T-cell (primary cell): ENCODE data around the gene CDK5RAP3. TPM values are rescaled to one million over a fixed set of nuclear protein-coding genes. Genes with fewer than 3 reads are reported as not detected.

Source experiments
- ATAC-seq, 4 experiments: fragments of 200-7000 bp in 3 of 4; fragments of 150-1000 bp in 1 of 4; cut with Tn5 transposase; replicated peaks in 1 of 4; 1 replicate in 3 of 4; 2 replicates in 1 of 4; pipeline ENCODE4 v1.10.0; 2021; ENCODE audit warnings: moderate library complexity in 3 of 4, mild to moderate bottlenecking in 2 of 4, moderate number of reproducible peaks in 1 of 4
- CTCF ChIA-PET, 2 donors: fragments of 300-600 bp; sonication (Branson Sonifier 250); formaldehyde crosslinking; loops; one replicate each; lab custom pipeline; 2022; ENCODE audit warnings: antibody characterized with exemption in 2 of 2; lab: Charles Lee
- POLR2A ChIA-PET, 2 donors: fragments of 300-600 bp; sonication (Branson Sonifier 250); formaldehyde crosslinking; loops; one replicate each; lab custom pipeline; 2022; ENCODE audit warnings: antibody characterized with exemption in 2 of 2; lab: Charles Lee
- DNase-seq, 35 experiments: peaks; one replicate each; pipeline versions ENCODE4 v3.0.0 to v3.0.0-alpha.2; 2013 to 2023
- H3K27ac ChIP-seq: one replicate; pipeline ENCODE4 v1.5.1; 2013; ENCODE audit warnings: low read length
- H3K27me3 ChIP-seq, 2 experiments: replicated peaks in 1 of 2; 1 replicate in 1 of 2; 2 replicates in 1 of 2; pipeline versions ENCODE4 v1.6.1 to v1.7.0; 2013; ENCODE audit warnings: low read length in 1 of 2, mixed read lengths in 1 of 2; ENCODE audit not compliant: control insufficient read depth in 2 of 2, insufficient read depth in 2 of 2; ENCODE audit errors: extremely low read depth in 1 of 2
- H3K36me3 ChIP-seq, 2 donors: 1 replicate in 1 of 2; 2 replicates in 1 of 2; pipeline versions ENCODE4 v1.6.1 to v1.7.0; 2013; ENCODE audit warnings: low read length in 1 of 2; ENCODE audit not compliant: control insufficient read depth in 2 of 2, insufficient read depth in 1 of 2; ENCODE audit errors: extremely low read depth in 1 of 2
- H3K4me1 ChIP-seq, 2 experiments: 1 replicate in 1 of 2; 2 replicates in 1 of 2; pipeline versions ENCODE4 v1.6.1 to v1.7.0; 2013; ENCODE audit warnings: low read length in 2 of 2, mixed read lengths in 1 of 2; ENCODE audit not compliant: insufficient read depth in 2 of 2, control insufficient read depth in 1 of 2; ENCODE audit errors: extremely low read depth in 1 of 2
- H3K4me3 ChIP-seq, 2 donors: 1 replicate in 1 of 2; 2 replicates in 1 of 2; pipeline versions ENCODE4 v1.5.1 to v1.7.0; 2013; ENCODE audit warnings: mild to moderate bottlenecking in 2 of 2, low read length in 1 of 2, moderate library complexity in 1 of 2; ENCODE audit not compliant: control insufficient read depth in 1 of 2; ENCODE audit errors: extremely low read depth in 1 of 2
- H3K9me3 ChIP-seq: 2 replicates; pipeline ENCODE4 v1.7.0; 2013
- H3K27ac Mint-ChIP-seq, 2 donors: one replicate each; pipeline ENCODE4 v1.8.0; 2020 to 2021; ENCODE audit warnings: mild to moderate bottlenecking in 2 of 2, mixed read lengths in 2 of 2
- H3K27me3 Mint-ChIP-seq, 2 donors: one replicate each; pipeline ENCODE4 v1.8.0; 2021 to 2022; ENCODE audit warnings: mixed read lengths in 2 of 2
- H3K36me3 Mint-ChIP-seq: one replicate; pipeline ENCODE4 v1.8.0; 2021; ENCODE audit warnings: mixed read lengths
- H3K4me1 Mint-ChIP-seq, 3 donors: one replicate each; pipeline ENCODE4 v1.8.0; 2020 to 2022; ENCODE audit warnings: mixed read lengths in 3 of 3, mild to moderate bottlenecking in 1 of 3
- H3K4me3 Mint-ChIP-seq, 3 donors: one replicate each; pipeline ENCODE4 v1.8.0; 2020 to 2022; ENCODE audit warnings: mild to moderate bottlenecking in 3 of 3, mixed read lengths in 3 of 3, moderate library complexity in 3 of 3
- H3K9me3 Mint-ChIP-seq, 3 donors: one replicate each; pipeline ENCODE4 v1.8.0; 2020 to 2022; ENCODE audit warnings: mixed read lengths in 3 of 3
- WGBS: methylation state at CpG from one replicate; pipeline ENCODE4 v1.1.5; 2013; ENCODE audit warnings: missing lambda C conversion rate; ENCODE audit not compliant: insufficient coverage; 5-methylcytosine and 5-hydroxymethylcytosine counted together
- total RNA-seq, 35 experiments: library from RNA in 6 of 35; stranded (reverse) in 6 of 35; fragments of 120-200 nt in 1 of 35; gene quantifications; one replicate each; pipeline versions ENCODE4 v1.2.1 to v1.2.4 and lab custom pipeline; 2013 to 2026

Gene CDK5RAP3
- total RNA-seq, 5 donors from 2014 or later (not counting 1 experiment from before 2014, with no cell fraction given) = 247 to 349 (median 318) TPM

GRCh38 chr17:47990962-47991731, 20.2 kb downstream of the CDK5RAP3 start:
- H3K4me3 Mint-ChIP-seq = no peak overlapping the region
- POLR2A ChIA-PET = no interaction called here
- Histone ChIP-seq H3K4me3 (no peak overlapping the region), H3K9me3 (no peaks in the 10 kb centered on the region), H3K27ac (no peak overlapping the region), H3K27me3 (peaks cover 0 to 27% of the 10 kb centered on the region in 2 experiments), H3K36me3 (no peaks in the 10 kb centered on the region), H3K4me1 (no peaks in the 10 kb centered on the region)
- CTCF ChIA-PET = no interaction called here
- ATAC-seq = no peak
- peaks cover 0 to 6% (median 0%) of the 10 kb centered on the region in 3 donors for H3K4me1 Mint-ChIP-seq
- H3K36me3 Mint-ChIP-seq = no peaks in the 10 kb centered on the region
- no peak for DNase-seq
- H3K27ac Mint-ChIP-seq = no peak overlapping the region
- no peaks in the 10 kb centered on the region for H3K27me3 Mint-ChIP-seq
- WGBS = 74% methylated on average over 10 of the region's 14 CpGs
- no peaks in the 10 kb centered on the region for H3K9me3 Mint-ChIP-seq

GRCh38 chr17:47992216-47992615, 21.3 kb downstream of the CDK5RAP3 start:
- DNase-seq (no peak), ATAC-seq (no peak)
- Mint-ChIP-seq H3K27ac (no peak overlapping the region), H3K9me3 (no peaks in the 10 kb centered on the region), H3K36me3 (no peaks in the 10 kb centered on the region), H3K27me3 (peaks cover 0 to 3% of the 10 kb centered on the region in 2 donors), H3K4me3 (no peak overlapping the region), H3K4me1 (peaks cover 0 to 6% (median 0%) of the 10 kb centered on the region in 3 donors)
- Histone ChIP-seq H3K27me3 (peaks cover 0 to 33% of the 10 kb centered on the region in 2 experiments), H3K4me3 (no peak overlapping the region), H3K27ac (no peak overlapping the region), H3K36me3 (no peaks in the 10 kb centered on the region), H3K4me1 (no peaks in the 10 kb centered on the region), H3K9me3 (no peaks in the 10 kb centered on the region)
- POLR2A ChIA-PET = no interaction called here
- CTCF ChIA-PET = interaction anchor here in 1 of 2 donors (0.6 kb wide), 1 partner anchor 66 kb away, joined by 9 read pairs; no protein-coding TSS in a partner anchor
- 52% methylated on average over 3 of the region's 4 CpGs for WGBS

GRCh38 chr17:47993031-47993564, 22.2 kb downstream of the CDK5RAP3 start:
- Mint-ChIP-seq H3K36me3 (no peaks in the 10 kb centered on the region), H3K27ac (no peak overlapping the region), H3K27me3 (peaks cover 0 to 3% of the 10 kb centered on the region in 2 donors), H3K4me1 (peaks cover 0 to 6% (median 0%) of the 10 kb centered on the region in 3 donors), H3K4me3 (no peak overlapping the region), H3K9me3 (no peaks in the 10 kb centered on the region)
- DNase-seq (no peak), ATAC-seq (no peak)
- ChIA-PET POLR2A (no interaction called here), CTCF (no interaction called here)
- H3K36me3 ChIP-seq = no peaks in the 10 kb centered on the region
- no peak overlapping the region for H3K4me3 ChIP-seq
- H3K27ac ChIP-seq = no peak overlapping the region
- no CpG with 5 or more reads among the region's 9 CpGs for WGBS
- no peaks in the 10 kb centered on the region for H3K4me1 ChIP-seq
- peaks cover 0 to 33% of the 10 kb centered on the region in 2 experiments for H3K27me3 ChIP-seq
- no peaks in the 10 kb centered on the region for H3K9me3 ChIP-seq

- Mint-ChIP-seq H3K27ac (no peak overlapping the region), H3K27me3 (peaks cover 0 to 3% of the 10 kb centered on the region in 2 donors), H3K36me3 (no peaks in the 10 kb centered on the region), H3K4me3 (no peak overlapping the region), H3K4me1 (peaks cover 0 to 5% (median 0%) of the 10 kb centered on the region in 3 donors), H3K9me3 (no peaks in the 10 kb centered on the region)
- Histone ChIP-seq H3K9me3 (no peaks in the 10 kb centered on the region), H3K36me3 (no peaks in the 10 kb centered on the region), H3K4me3 (no peak overlapping the region), H3K4me1 (no peaks in the 10 kb centered on the region), H3K27me3 (peaks cover 0 to 33% of the 10 kb centered on the region in 2 experiments), H3K27ac (no peak overlapping the region)
- DNase-seq (no peak), ATAC-seq (no peak)
- POLR2A ChIA-PET = no interaction called here
- no CpG with 5 or more reads among the region's 5 CpGs for WGBS
- CTCF ChIA-PET = no interaction called here
These were observed 23.1 kb downstream of the CDK5RAP3 start for GRCh38 chr17:47993964-47994363.

GRCh38 chr17:47994724-47995123, 23.8 kb downstream of the CDK5RAP3 start:
- peaks cover 0 to 33% of the 10 kb centered on the region in 2 experiments for H3K27me3 ChIP-seq
- no peak overlapping the region for H3K4me3 ChIP-seq
- H3K27ac ChIP-seq = no peak overlapping the region
- no peaks in the 10 kb centered on the region for H3K36me3 ChIP-seq
- H3K9me3 ChIP-seq = no peaks in the 10 kb centered on the region
- Mint-ChIP-seq H3K27ac (no peak overlapping the region), H3K4me1 (peaks cover 0 to 4% (median 3%) of the 10 kb centered on the region in 3 donors), H3K36me3 (no peaks in the 10 kb centered on the region), H3K27me3 (peaks cover 0 to 3% of the 10 kb centered on the region in 2 donors), H3K4me3 (no peak overlapping the region), H3K9me3 (no peaks in the 10 kb centered on the region)
- ChIA-PET CTCF (no interaction called here), POLR2A (no interaction called here)
- no peaks in the 10 kb centered on the region for H3K4me1 ChIP-seq
- DNase-seq (no peak), ATAC-seq (no peak)
- 71% methylated on average over 2 of the region's 4 CpGs for WGBS

GRCh38 chr17:47995241-47995935, 24.5 kb downstream of the CDK5RAP3 start:
- Mint-ChIP-seq H3K27ac (no peak overlapping the region), H3K9me3 (no peaks in the 10 kb centered on the region), H3K27me3 (peaks cover 0 to 3% of the 10 kb centered on the region in 2 donors), H3K4me1 (peaks cover 0 to 5% (median 1%) of the 10 kb centered on the region in 3 donors), H3K4me3 (no peak overlapping the region), H3K36me3 (no peaks in the 10 kb centered on the region)
- ATAC-seq (no peak), DNase-seq (no peak)
- Histone ChIP-seq H3K27me3 (peaks cover 0 to 33% of the 10 kb centered on the region in 2 experiments), H3K36me3 (no peaks in the 10 kb centered on the region), H3K4me1 (no peaks in the 10 kb centered on the region), H3K9me3 (no peaks in the 10 kb centered on the region), H3K4me3 (no peak overlapping the region), H3K27ac (no peak overlapping the region)
- ChIA-PET CTCF (no interaction called here), POLR2A (no interaction called here)
- WGBS = 79% methylated on average over 11 of the region's 13 CpGs
